GM23248 (cell line): ENCODE results near the gene CTNND2.

Experiments
- EZH2 ChIP-seq: fragments of 200-600 bp; sonication (generic); IDR thresholded peaks from 2 replicates; pipeline ENCODE4 v1.6.1; 2018; ENCODE audit warnings: antibody characterized with exemption, mild to moderate bottlenecking; ENCODE audit not compliant: insufficient read depth, poor library complexity, severe bottlenecking
- EZH2phosphoT487 ChIP-seq: fragments of 200-600 bp; sonication (generic); IDR thresholded peaks from 2 replicates; pipeline ENCODE4 v1.6.1; 2018; ENCODE audit warnings: antibody characterized with exemption, moderate library complexity, mild to moderate bottlenecking, low read depth; ENCODE audit not compliant: insufficient read depth

- TF ChIP-seq EZH2 (no peak), EZH2phosphoT487 (no peak)
These were observed 248.6 kb downstream of the CTNND2 start for GRCh38 chr5:11655681-11656080.
